Renal pelvis (tissue), 4 donors: ENCODE results near the gene MEIOB. TPM values are rescaled to one million over a fixed set of nuclear protein-coding genes. Genes with fewer than 3 reads are reported as not detected.

Experiments
- DNase-seq: peaks from one replicate; pipeline ENCODE4 v3.0.0-alpha.2; 2013
- polyA plus RNA-seq, 3 donors: library from polyadenylated mRNA; unstranded; fragments of 120-200 nt; gene quantifications; one replicate each; pipeline ENCODE4 v1.2.1, GENCODE V29; 2013; ENCODE audit not compliant: insufficient read length in 3 of 3

Gene MEIOB
- polyA plus RNA-seq, 3 donors: 1.0 to 2.2 (median 1.9) TPM

DNA sequence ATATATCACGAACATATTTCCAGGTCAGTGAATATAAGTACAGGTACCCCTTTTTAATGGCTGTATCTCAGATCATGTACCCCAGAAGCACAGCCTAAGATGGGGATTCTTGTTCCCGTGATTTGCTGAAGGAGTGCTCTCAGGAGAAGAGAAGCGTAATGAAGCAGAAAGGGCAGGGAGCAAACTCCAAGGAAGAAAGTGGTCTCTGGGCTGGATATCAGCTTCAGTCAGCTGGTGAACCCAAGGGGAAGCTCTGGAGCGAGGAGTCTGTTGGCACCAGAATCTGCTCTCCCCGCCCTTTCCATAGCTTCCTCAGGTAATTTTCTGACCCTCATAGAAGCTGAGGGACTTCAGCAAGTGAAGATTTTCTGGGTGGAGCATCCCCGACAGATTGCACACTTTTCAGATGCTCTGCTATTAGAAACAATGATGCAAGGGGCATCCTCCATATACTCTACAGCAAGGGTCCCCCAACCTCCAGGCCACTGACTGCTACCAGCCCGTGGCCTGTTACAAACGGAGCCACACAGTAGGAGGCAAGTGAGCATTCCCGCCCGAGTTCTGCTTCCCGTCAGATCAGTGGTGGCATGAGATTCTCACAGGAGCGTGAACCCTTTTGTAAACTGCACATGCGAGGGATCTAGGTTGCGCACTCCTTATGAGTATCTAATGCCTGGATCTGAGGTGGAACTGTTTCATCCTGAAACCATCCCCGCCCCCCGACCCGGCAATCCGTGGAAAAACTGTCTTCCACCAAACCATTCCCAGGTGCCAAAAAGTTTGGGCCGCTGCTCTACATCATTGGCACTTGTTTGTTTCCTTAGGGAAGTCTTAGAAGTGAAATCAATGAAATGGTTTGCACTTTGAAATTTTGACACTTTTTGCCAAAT, 40.5 kb downstream of the MEIOB start:
- no peak for DNase-seq

DNA sequence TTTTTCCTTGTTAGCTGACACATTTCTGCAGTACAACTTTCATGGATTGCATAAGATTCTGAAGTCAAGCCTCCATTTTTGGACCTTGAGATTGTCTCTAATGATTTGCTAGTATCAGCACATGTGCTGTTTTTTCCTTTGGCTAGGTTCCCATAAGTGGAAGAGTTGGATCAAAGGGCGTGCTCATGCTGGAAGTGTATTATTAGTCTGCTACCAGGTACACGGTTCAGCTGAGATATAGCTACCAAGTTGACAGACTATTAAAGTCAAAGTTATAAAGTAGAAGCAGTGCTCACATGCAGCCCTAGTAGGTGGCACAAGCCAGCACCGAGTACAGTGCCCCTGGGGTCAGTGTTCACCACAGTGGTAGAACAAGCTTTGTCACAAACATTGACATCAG, 41.8 kb downstream of the MEIOB start:
- no peak for DNase-seq

DNA sequence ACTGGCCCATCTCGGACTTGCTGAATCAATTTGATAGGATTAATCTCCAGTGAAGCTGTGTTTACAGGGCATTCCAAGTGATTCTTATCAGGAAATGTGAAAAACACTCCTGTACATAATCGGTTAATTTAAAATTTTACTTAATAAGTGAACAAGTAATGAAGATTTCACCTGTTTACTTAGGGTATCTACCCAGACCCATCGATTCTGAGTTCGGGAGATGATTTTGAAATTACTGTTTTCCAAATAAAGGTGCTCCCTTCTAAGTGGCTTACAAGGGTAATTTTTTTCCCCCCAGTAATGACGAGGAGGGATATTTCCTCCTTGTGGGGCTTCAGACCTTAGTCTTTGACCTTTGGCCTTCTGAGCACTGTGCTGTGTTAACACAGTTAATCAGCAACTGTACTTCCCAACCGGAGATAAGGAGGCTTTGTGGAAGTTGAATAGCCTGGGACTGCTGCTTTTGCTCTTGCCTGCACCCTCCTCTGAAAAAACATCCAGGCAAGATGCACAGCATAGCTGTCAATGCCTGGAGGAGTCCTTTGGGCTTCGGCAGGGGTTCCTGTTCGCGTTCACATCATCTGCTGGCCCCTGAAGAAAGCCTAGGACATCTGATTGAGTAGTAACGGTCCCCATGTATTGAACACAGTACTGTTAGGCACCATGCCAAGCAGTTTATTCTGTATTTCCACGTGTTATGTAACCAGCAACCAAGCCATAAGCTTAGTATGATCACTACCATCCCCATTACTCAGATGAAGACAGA, 43.1 kb downstream of the MEIOB start:
- DNase-seq: no peak

DNA sequence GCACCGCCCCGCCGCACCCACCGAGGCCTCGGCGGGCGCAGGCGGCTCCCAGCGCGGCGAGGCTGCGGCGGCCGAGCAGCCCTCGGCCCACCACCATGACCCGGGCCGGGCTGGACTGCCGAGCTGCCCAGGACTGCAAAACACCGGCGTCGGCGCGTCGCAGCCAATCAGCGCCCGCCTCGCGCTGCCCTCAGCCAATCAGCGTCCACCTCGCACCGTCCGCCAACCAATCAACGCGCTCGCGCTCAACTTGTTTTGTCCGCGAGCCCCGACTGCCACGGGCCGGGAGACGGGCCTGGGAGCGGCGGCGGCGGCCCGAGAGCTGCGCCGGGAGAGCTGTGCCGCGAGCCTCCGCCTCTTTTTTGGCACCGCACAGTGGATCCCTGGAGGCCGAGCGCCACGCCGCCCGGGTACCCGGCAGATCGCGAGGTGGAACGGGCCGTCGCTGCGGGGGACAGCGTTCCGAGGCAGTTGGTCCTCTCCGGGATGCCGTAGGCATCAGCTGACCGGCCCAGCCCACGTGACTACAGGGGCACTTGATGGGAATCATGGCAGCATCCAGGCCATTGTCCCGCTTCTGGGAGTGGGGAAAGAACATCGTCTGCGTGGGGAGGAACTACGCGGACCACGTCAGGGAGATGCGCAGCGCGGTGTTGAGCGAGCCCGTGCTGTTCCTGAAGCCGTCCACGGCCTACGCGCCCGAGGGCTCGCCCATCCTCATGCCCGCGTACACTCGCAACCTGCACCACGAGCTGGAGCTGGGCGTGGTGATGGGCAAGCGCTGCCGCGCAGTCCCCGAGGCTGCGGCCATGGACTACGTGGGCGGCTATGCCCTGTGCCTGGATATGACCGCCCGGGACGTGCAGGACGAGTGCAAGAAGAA, 45.0 kb downstream of the MEIOB start, which contains the start of the genes FAHD1 and HAGH:
TSS of gene FAHD1 (plus strand) at position 516 of the 883 bp plus-strand sequence. CDS start at position 549, 33 bp downstream.
TSS of gene HAGH (minus strand) at position 135 of the 883 bp plus-strand sequence. CDS start at position 97, 38 bp downstream.
- DNase-seq: peak; percentile 93

DNA sequence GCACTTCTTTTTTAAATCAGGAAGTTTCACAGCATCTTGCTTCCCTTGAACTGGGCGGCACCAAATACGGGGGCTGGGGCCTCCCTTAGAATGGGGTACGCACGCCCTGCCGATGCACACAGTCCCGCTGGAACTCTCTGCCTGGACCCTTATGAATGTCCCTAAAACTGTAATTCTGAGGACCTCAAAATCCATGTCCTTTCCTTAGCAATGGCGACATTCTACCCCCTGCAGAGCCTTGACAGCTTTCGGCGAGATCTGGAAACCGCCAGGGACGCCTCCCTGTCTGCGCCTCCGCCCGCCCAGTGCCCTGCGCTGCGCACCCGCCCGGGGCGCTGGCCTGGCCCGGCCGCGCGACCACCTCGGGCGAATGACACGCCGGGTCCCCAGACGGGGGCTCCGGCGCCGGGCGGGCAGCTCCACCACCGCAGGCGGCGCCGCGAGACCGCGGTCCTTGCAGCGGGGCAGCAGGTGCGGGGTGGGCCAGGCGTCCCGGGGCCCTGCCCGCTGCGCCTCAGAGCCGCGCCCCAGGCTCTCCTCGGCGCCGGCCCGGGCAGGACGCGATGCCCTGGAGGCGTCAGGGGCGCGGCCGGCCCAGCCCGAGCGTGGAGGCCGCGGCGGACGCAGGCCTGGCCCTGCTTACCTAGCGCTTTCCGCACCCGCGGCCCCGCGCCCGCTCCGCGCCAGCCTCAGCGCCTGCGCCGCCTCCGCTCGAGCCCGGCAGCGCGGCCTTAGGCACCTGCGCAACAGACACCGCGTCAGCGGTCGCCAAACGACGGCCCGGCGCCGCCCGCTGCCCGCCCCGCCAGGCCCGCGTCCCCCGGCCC, 45.9 kb downstream of the MEIOB start:
- DNase-seq: no peak

DNA sequence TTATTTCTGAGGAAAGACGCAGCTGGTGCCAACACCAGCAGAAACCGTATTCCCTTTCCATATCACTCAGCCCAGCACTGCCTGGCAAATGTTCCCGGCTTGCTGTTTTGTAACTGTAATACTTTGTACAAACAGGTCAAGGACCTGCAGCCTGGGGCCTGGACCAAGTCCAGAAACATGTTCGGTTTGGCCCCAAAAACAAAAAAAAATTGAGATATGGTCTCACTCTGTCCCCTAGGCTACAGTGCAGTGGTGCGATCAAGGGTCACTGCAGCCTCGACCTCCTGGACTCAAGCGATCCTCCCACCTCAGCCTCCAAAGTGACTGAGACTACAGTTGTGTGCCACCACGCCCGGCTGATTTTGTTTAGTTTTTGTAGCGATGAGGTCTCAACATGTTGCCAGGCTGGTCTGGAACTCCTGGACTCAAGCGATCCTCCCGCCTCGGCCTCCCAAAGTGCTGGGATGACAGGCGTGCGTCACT, 46.5 kb downstream of the MEIOB start:
- DNase-seq: no peak

DNA sequence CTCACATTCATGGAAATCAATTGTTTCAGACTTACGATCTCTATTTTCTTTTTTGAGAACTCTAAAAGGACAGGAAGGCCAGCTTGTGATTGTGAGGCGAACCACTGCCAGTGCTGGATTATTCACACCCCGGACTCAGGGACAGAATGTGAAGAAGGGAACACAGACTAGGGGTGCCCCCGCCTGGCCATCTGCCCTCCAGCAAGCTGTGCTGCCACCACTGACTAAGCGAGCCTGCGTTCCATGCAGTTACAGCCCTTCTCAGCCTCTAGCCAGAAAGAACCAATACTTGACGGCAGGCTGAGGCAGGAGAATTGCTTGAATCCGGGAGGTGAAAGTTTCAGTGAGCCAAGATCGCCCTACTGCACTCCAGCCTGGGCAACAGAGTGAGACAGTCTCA, 48.1 kb downstream of the MEIOB start:
- DNase-seq: no peak

DNA sequence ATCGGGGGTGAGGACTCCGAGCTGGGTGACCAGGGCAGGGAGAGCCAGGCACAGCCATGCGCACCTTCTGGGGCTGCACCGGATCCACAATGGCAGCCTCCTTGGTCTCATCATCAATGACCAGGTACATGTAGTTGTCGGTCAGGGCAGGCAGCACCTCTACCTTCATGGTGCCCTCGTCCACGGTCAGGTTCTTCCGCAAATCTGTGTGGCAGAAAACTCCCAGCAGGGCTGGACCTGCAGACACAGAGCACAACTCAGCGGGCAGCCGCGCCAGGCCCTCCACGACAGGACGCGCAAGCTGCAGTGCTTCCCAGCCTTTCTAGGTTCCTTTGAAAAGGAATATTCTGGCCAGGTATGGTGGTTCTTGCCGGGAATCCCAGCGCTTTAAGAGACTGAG, 49.2 kb downstream of the MEIOB start:
- no peak for DNase-seq

DNA sequence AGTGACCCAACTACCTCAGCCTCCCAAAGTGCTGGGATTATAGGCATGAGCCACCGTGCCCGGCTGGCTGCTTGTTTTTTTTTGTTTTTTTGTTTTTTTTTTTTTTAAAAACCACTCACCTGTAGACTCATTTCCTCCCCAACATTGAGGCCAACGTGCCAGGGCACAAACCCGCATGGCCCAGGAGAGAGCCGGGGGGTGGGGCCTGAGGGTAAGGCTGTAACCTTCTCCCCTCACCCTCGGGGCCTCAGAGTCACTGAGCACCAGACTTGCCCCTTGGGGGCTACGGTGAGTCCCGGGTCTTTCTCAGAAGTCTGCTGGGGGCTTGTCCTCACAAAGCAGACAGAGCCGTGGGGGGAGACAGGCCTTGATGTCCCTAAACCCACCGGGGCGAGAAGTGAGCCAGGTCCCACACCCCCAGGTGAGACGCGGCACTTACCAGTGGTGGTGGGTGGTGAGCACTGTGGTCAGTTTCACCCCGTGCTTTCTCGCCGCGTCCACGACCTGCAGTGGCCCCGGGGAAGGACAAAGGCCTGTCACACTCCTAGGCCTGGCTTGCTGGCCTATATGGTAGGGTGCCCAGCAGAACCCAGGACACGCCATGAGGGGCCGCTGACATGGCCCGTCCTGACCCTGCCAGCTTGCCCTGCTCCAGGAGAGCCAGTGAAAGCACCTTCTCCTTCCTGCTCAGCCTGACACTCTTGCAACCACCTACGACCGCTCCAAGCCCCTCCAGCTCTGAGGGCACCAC, 49.9 kb downstream of the MEIOB start:
- no peak for DNase-seq

DNA sequence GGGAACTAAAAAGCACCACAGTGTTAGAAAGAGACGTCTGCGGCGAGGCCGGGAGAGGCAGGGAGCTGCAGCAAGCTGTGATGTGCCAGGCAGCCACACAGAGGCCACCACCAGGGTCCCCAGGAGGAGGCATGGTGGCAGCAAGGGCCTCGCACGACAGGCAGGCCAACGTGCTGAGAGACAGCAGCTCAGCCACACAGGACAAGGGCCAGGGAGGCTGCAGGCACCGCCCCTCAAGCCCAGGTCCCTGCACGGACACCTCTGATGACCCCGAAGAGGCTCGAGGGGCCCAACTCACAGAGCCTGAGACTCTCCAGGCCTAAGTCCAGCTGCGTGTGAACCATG, 51.0 kb downstream of the MEIOB start:
- DNase-seq: no peak

DNA sequence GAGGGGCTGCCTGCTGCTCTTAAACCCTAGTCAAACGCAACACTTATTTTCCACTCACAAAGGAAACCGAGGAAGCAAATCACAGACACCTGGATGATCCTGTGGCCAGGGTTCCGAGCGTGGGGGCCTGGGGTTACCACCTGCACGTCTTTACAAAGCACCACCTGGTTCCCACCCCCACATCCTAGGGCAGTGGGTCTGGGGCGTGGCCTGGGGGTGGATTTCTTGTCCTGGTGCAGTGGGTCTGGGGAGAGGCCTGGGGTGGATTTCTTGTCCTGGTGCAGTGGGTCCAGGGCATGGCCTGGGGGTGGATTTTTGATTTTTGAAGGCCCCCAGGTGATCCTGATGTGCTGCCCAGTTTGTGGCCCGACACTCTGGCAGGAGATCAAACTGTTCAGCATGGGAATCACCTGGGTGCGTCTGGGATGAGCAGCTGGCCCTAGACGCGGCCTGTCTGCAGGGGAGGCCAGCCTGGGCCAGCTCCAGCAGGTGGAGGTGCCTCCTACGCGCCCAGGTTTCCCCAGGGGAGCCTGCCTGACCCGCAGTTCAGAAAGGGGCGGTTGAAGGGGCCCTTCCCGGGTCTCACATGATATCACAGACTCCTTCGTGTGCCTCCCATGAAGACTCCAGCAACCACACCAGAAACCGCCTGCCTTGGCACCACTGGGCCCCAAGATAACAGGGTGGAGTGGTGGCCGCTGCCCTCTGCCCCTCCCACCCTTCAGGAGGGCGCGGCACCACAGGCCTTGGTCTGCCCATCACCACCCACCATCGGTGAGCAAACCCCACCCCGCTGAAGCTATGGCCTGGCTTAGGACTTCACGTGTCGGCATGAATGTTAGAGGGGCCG, 51.6 kb downstream of the MEIOB start:
- DNase-seq: no peak

DNA sequence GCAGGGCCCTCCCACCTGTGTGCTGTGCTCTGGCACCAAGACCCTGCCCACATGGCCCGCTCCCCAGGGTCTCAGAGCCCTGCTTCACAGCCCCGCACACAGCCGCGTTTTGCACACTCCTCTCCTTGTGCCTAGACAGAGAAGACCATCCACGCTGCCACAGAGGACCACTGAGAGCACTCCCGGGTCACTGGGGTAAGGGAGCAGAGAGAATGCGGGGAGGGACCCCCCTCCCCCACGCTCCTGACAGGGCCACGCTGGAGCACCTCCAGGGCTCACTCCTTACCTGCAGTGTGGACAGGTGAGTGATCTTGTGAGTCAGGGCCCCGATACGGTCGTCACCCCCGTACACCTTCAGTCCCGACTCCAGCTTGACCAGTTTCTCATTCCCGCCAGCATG, 52.4 kb downstream of the MEIOB start:
- DNase-seq: no peak

DNA sequence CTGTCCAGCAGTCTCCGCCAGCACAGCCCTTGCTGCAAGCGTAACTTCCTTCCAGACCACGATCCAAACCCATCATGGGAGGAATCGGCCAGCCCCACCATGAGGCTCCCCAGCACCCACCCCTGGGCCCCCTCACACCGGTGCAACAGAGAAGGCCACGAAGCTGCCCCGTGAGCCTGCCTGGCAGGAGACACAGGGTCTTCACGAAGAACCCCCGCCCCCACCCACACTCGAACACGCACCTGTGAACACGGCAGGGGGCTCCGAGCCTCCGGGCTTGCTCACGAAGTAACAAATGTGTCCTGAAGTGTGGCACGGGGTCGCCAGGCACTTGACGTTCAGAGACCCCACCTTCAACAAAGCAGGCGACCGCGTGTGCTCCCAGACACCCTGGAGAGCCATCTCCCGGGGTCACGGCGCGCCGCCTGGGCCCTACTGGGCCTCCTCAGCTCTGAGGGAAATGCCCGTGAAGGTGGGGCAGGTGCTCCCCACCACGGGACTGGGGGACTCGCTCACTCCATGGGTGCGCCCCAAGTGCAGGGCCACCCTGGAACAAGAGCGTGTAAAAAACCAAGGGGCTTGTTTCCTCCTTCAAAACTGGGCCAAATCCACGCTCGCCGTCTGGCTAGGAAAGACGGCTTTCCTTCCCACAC, 53.0 kb downstream of the MEIOB start:
- DNase-seq: no peak

DNA sequence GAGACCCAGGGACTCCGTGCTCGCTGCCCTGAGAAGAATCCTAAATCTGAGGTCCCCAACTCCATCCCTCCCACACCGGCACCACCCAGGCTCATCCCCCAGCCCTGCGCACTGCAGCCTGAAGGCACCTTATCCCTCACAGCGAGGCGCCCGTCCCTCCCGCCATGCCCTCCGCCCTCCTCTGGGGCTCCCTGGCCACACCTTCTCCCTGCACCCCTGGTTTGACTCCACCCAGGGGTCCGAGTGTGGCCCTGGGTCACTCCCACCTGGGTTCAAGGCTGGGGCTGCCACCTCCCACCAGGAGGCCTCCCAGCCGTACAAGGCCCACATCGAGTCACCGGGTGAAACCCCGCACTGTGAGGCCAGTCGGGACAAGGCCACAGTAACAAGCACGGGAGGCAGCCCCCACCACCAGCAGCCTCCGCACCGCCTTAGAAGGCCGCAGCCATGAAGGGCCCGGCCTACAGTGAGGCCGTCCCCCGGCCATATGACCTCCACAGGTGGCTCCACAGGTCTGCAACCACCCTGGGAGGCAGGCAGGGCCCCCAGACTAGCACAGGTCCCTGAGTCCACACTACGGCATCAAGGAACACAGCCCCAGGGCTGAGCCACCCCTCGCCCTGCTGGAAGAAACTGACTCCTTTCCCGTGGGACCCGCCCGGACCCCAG, 53.6 kb downstream of the MEIOB start:
- DNase-seq: no peak

DNA sequence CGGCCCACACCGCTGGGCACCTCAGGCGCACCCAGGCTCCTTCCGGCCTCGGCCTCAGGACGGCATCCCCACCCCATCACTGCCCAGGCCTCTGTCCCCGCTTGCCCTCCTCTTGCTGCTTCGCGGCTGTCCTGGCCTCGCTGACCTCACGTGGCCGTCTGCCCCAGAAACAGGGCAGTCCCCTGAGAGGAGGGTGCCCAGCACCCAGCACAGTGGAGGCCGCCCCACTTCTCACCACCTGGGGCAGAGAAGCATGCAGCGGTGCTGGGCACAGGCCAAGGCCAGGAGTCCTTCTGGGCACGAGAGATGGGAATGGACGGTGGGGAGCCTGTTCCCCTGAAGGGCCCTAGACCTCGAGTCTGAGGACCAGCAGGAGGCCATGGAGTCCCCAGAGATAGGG, 54.2 kb downstream of the MEIOB start:
- DNase-seq: no peak

DNA sequence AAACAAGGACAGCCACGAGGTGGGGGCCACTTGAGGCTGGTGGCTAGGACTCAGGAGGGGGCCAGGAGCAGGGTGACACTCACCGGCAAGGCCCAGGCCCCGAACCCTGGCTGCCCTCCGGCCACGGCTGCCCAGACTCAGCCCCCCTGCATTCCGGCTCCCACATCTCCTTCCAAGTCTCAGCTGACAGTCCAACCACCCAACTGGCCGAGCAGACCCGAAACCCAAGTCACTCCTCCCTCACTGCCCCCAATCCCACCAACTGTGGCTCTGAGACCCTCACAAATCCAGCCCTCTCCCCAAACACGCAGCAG, 54.7 kb downstream of the MEIOB start:
- no peak for DNase-seq

DNA sequence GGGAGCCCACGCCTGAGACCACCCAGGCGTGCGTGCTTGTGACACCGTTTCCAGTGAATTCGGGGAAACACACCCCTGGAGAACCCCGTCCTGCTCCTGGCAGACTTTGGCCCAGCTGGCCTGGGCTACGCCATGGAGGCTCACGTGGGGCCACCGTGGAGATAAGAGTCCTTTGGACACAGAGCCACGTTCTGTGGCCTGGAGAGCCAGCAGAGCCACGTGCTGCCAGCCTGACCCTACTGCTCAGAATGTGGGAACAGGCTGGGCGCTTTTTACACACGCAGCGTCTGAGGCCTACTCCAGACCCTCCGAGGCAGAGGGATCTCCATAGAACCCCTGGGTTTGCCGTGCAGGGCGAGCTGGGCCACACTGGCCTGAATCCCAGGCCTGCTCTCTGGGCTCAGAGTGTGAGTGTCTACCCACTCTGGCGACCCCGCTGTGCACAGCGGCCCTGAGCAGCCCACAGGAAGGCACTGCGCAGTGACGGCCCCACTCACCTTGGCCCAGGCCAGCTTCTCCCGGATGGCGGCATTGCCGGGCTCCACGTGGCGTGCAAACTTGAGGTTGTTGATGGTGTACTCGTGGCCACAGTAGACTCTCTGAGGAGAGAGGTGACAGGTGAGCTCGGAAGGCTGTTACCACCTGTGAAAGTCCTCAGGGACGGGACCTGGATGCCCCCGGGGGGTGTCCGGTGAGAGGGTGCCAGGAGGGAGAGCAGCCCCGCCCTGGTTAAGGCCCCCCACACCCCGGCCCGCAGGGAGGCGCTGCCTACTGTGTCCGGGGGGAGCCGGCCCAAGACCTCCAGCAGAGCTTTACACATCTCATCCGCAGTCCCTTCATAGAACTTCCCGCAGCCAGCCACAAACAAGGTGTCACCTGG, 55.3 kb downstream of the MEIOB start:
- DNase-seq: no peak
